ENCODE measurements around the gene CLEC4D.

GRCh38 chr12:8491646-8492530 lies 21.4 kb upstream of the CLEC4D start:
- TF ChIP-seq EZH2phosphoT487 (IDR thresholded peaks at IDR 0.05; ENCODE audit: unreplicated experiment) (no peak), CTCF (conservative IDR thresholded peaks at IDR 0.05; ENCODE audit: low read depth in 2 of 2) (no peak), ZNF114 (CRISPR knock-in tag; IDR thresholded peaks at IDR 0.05) (no peak), EZH2 (IDR thresholded peaks at IDR 0.05; ENCODE audit: low read depth, unreplicated experiment) (no peak), CREB1 (CRISPR knock-in tag; IDR thresholded peaks at IDR 0.05; ENCODE audit: low read depth) (no peak), REST (IDR thresholded peaks at IDR 0.05; ENCODE audit: unreplicated experiment) (no peak), NANOG (IDR thresholded peaks at IDR 0.05; ENCODE audit: borderline replicate concordance) (no peak), POLR2AphosphoS5 (IDR thresholded peaks at IDR 0.05; ENCODE audit: low read depth) (no peak)

Data from GM23338 (cell line).